Keratinocyte (primary cell): ENCODE data around the gene C20orf141.

Experiments used
- EZH2 ChIP-seq: IDR thresholded peaks from one replicate; pipeline ENCODE4 v1.6.1; 2012; ENCODE audit warnings: inconsistent platforms, mild to moderate bottlenecking, low read length, moderate library complexity
- TF ChIP-seq, protein P1 (sequence below), 3 experiments: IDR thresholded peaks in 1 of 3; conservative IDR thresholded peaks in 1 of 3; optimal IDR thresholded peaks in 1 of 3; 2 replicates in 2 of 3; 3 replicates in 1 of 3; pipeline versions ENCODE3 to v1.5.1; 2011; ENCODE audit warnings: low read length in 3 of 3, mild to moderate bottlenecking in 3 of 3, moderate library complexity in 2 of 3, control low read depth in 1 of 3, inconsistent platforms in 1 of 3; ENCODE audit not compliant: insufficient read depth in 2 of 3; ENCODE audit errors: extremely low read depth in 1 of 3

GRCh38 chr20:2835331-2835796 lies 20.6 kb downstream of the C20orf141 start:
- TF ChIP-seq EZH2 = no peak
- TF ChIP-seq, protein P1, sequence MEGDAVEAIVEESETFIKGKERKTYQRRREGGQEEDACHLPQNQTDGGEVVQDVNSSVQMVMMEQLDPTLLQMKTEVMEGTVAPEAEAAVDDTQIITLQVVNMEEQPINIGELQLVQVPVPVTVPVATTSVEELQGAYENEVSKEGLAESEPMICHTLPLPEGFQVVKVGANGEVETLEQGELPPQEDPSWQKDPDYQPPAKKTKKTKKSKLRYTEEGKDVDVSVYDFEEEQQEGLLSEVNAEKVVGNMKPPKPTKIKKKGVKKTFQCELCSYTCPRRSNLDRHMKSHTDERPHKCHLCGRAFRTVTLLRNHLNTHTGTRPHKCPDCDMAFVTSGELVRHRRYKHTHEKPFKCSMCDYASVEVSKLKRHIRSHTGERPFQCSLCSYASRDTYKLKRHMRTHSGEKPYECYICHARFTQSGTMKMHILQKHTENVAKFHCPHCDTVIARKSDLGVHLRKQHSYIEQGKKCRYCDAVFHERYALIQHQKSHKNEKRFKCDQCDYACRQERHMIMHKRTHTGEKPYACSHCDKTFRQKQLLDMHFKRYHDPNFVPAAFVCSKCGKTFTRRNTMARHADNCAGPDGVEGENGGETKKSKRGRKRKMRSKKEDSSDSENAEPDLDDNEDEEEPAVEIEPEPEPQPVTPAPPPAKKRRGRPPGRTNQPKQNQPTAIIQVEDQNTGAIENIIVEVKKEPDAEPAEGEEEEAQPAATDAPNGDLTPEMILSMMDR (optimal IDR thresholded peaks at IDR 0.05 in 1 of 3, IDR thresholded peaks at IDR 0.05 in 1 of 3, conservative IDR thresholded peaks at IDR 0.05 in 1 of 3; ENCODE audit: extremely low read depth in 1 of 3, insufficient read depth in 2 of 3, low read length in 3 of 3) = no peak
